Measurements from ENCODE around the gene SLC43A2. TPM values are rescaled to one million over a fixed set of nuclear protein-coding genes. Genes with fewer than 3 reads are reported as not detected.
A peak's percentile ranks its signal among the peaks of the same experiment; 100 is the strongest.

SLC43A2 gene
- total RNA-seq, 1 experiment from 2014 or later = 12.6 TPM

DNA sequence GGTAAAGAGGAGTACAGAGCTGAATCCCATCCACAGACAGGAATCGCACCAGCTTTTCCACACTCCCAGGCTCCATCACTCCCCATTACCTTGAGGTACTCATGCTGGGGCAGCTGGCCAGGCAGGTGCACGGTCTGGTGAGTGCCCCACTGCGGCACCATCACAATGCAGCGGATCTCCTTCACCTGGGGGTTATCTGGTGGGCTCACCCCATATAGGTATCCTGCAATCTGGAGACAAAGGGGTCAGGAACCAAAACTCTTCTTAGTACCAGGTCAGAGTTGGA, 22.9 kb upstream of the SLC43A2 start:
- no TSS peak for BruUV-seq (replicated peaks)
- Histone ChIP-seq H3K4me3 (replicated peaks in 1 of 2; ENCODE audit: low read depth in 1 of 2, low read length in 2 of 2) (no peak overlapping the region), H3K9me3 (ENCODE audit: control insufficient read depth in 1 of 2, insufficient read depth in 1 of 2, low read depth in 1 of 2, low read length in 2 of 2) (no peaks in the 10 kb centered on the region), H3K4me2 (ENCODE audit: low read length) (no peak overlapping the region), H2AFZ (ENCODE audit: low read depth, low read length, poor library complexity, severe bottlenecking) (no peak overlapping the region), H3K4me1 (ENCODE audit: control insufficient read depth in 1 of 2, insufficient read depth in 2 of 2, low read length in 2 of 2) (peaks cover 16 to 40% of the 10 kb centered on the region in 2 experiments), H3K9me2 (ENCODE audit: insufficient read depth) (no peaks in the 10 kb centered on the region), H3K9ac (ENCODE audit: low read length) (no peak overlapping the region), H3K79me2 (ENCODE audit: insufficient read depth, low read length) (no peaks in the 10 kb centered on the region), H4K20me1 (ENCODE audit: insufficient read depth) (no peaks in the 10 kb centered on the region), H3K27me3 (ENCODE audit: insufficient read depth, low read length) (no peaks in the 10 kb centered on the region), H3K36me3 (ENCODE audit: control insufficient read depth in 1 of 2, insufficient read depth in 2 of 2, low read length in 2 of 2) (peaks cover 40 to 55% of the 10 kb centered on the region in 2 experiments), H3K27ac (ENCODE audit: low read depth, low read length) (peak overlapping the region; percentile 43; the same call in 1 of the 2 replicates)
- DNase-seq (ENCODE audit: low read depth, low spot score) = no peak
- ChIA-PET CTCF (interaction anchor here (1.1 kb wide), 1 partner anchor 18 kb away, joined by 3 read pairs; no protein-coding TSS in a partner anchor), RAD21 (ENCODE audit: low non-redundant PET in 1 of 2, low total read pairs in 2 of 2, uncharacterized antibody in 2 of 2, unreplicated experiment in 2 of 2) (interaction anchor here in 1 of 2 experiments (0.6 kb wide), 1 partner anchor 104 kb away, joined by 3 read pairs; no protein-coding TSS in a partner anchor), POLR2A (no interaction called here)
- no peak for ATAC-seq
- intact Hi-C loops (cut with micrococcal nuclease) = no loop called here
- TF ChIP-seq POLR2AphosphoS5 (IDR thresholded peaks at IDR 0.05; ENCODE audit: low read depth, low read length) (no peak), CEBPB (IDR thresholded peaks at IDR 0.05; ENCODE audit: low read depth) (no peak), SIN3A (IDR thresholded peaks at IDR 0.05; ENCODE audit: low read depth) (no peak), EZH2 (IDR thresholded peaks at IDR 0.05) (no peak), SRF (IDR thresholded peaks at IDR 0.05; ENCODE audit: low read depth) (no peak), REST (IDR thresholded peaks at IDR 0.05; ENCODE audit: low read depth) (no peak), CBX3 (IDR thresholded peaks at IDR 0.05; ENCODE audit: low read depth) (no peak), ZFX (IDR thresholded peaks at IDR 0.05) (no peak), RAD21 (IDR thresholded peaks at IDR 0.05; ENCODE audit: low read depth) (no peak), SP1 (IDR thresholded peaks at IDR 0.05; ENCODE audit: low read depth) (no peak), TCF7L2 (IDR thresholded peaks at IDR 0.05; ENCODE audit: borderline replicate concordance, extremely low read depth, insufficient read depth, insufficient read length) (no peak), YY1 (IDR thresholded peaks at IDR 0.05; ENCODE audit: extremely low read depth, insufficient replicate concordance, low read depth, low read length) (no peak), ZNF274 (IDR thresholded peaks at IDR 0.05; ENCODE audit: low read depth, low read length) (no peak), JUND (IDR thresholded peaks at IDR 0.05) (no peak), FOSL1 (IDR thresholded peaks at IDR 0.05; ENCODE audit: low read depth) (no peak), EGR1 (IDR thresholded peaks at IDR 0.05; ENCODE audit: low read depth) (no peak), EZH2phosphoT487 (IDR thresholded peaks at IDR 0.05; ENCODE audit: borderline replicate concordance) (no peak)
- TF ChIP-seq, protein P1, sequence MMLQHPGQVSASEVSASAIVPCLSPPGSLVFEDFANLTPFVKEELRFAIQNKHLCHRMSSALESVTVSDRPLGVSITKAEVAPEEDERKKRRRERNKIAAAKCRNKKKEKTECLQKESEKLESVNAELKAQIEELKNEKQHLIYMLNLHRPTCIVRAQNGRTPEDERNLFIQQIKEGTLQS (IDR thresholded peaks at IDR 0.05) = no peak
- TF ChIP-seq, protein P2, sequence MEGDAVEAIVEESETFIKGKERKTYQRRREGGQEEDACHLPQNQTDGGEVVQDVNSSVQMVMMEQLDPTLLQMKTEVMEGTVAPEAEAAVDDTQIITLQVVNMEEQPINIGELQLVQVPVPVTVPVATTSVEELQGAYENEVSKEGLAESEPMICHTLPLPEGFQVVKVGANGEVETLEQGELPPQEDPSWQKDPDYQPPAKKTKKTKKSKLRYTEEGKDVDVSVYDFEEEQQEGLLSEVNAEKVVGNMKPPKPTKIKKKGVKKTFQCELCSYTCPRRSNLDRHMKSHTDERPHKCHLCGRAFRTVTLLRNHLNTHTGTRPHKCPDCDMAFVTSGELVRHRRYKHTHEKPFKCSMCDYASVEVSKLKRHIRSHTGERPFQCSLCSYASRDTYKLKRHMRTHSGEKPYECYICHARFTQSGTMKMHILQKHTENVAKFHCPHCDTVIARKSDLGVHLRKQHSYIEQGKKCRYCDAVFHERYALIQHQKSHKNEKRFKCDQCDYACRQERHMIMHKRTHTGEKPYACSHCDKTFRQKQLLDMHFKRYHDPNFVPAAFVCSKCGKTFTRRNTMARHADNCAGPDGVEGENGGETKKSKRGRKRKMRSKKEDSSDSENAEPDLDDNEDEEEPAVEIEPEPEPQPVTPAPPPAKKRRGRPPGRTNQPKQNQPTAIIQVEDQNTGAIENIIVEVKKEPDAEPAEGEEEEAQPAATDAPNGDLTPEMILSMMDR (IDR thresholded peaks at IDR 0.05 in 2 of 3, conservative IDR thresholded peaks at IDR 0.05 in 1 of 3; ENCODE audit: borderline replicate concordance in 1 of 3, insufficient read depth in 1 of 3, low read depth in 2 of 3, low read length in 2 of 3) = no peak
- TF ChIP-seq, protein P3, sequence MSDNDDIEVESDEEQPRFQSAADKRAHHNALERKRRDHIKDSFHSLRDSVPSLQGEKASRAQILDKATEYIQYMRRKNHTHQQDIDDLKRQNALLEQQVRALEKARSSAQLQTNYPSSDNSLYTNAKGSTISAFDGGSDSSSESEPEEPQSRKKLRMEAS (IDR thresholded peaks at IDR 0.05) = no peak
